HG03457 (cell line): ENCODE data around the gene PDE11A.

Source experiments
- ATAC-seq: cut with Tn5 transposase; IDR thresholded peaks from one replicate; pipeline ENCODE4 v1.9.1; 2021; ENCODE audit warnings: moderate number of reproducible peaks; ENCODE audit not compliant: unreplicated experiment

The PDE11A gene

DNA sequence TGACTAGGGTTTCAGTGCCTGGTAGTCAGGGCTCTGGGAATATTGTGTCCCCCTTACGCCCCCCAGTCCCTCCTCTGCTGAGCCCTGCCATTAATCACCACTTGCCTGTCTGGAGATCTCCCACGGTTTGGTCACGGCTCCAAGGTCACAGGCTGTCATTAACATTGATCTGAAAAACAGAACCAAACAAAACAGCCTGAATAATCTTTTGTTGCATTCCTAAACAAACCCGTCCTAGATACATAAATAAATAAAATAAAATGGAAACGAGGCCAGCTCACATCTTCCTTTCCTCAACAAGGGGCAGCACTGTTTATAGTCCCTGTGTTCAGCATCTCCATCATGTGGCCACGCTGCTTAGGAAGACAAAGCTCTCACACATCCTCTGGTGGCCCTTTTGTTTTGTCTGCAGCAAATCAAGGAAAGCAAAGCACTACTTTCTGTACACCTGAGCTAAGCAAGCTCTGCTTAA is 397.2 kb downstream of the PDE11A start:
- no peak for ATAC-seq

DNA sequence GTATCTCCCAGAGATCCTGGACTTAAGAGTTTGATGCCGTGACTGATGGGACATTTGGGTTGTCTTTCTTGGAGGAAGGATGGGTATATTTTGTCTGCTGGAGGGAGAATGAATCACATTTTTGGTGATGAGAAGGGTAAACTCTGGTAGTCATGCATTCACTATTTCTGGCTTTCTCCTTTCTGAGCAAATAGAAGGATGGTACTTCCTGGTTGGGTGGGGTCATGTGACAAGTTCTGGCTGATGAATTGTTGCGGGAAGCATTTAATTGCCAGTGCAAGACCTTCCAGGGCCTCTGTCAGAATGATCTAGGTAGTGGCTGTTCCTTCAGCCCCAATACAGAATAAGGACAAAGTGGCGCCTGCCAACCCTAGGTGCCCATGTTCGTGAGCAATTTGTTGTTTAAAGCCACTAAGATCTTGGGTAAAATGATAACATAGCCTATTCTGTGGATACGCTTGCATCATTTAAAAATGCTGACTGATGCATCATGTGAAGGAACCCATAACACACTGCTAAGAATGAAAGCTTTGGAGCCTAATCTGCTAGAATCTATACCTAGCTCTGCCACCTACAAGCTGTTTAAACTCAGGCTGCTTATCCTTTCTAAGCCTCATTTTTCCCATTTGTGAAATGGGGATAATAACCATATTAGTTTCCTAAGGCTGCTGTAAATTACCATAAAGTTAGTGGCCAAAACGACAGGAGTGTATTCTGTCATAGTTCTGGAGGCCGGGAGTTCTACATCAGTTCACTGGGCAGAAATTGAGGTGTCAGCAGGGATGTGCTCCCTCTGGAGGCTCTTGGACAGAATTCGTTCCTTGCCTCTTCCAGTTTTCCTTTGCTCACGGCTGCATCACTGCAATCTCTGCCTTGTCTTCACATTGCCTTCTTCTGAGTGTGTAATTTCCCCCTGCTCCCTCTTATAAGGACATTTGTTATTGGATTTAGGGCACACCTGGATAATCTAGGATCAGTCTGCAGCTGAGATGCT is 398.7 kb downstream of the PDE11A start:
- no peak for ATAC-seq

DNA sequence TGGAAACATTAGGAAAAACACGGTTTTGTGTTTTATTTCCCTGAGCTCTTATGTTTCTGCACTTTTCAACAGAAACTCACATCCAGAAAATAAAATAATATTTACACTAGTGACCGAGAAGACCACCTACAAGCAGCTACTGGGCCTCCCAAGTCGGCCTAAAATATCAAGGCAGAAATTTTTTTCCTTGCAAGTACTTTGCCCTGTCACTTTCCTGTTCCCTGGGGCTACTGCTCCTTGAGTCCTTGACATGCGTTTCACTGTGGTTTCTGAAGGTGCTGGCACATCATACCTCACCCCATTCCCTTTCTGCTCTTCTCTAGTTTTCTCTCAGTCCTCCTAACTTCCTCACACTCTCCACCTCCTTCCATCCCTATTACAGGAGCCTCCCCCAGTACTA is 400.9 kb downstream of the PDE11A start:
- no peak for ATAC-seq

DNA sequence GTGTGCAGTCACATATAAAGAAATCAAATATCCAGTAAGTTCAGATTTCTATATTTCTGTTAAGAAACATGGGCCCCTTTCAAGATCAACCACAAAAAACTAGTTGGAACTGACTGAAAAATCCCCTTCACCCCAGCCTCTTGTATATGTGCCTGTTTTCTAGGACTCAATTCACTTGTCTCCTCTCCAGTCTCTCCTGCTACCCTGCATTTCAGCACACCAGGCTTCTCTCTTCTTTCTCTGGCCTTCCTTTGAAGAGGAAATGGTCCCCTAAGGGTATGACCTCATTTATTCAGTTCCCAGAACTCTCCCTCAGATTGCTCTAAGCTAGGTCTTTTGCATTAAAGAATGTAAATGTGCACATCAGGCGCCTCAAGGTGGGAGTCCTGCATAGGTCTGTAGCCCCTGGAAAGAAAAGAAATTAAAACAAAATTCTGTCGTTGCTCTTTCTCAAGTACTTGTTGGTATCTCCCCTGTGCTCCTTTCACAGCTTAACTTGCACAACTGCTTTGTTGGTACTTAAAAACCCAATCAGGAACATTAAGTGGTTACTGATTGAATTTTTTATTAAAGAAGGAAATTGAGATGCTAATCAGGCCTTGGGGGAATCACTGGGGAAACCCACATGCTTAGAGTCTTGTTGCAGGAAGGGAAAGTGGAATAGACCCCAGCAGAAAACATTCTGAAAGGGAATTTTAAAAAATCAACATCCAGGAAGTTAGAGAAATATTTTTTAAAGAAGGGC is 401.6 kb downstream of the PDE11A start:
- ATAC-seq: no peak

DNA sequence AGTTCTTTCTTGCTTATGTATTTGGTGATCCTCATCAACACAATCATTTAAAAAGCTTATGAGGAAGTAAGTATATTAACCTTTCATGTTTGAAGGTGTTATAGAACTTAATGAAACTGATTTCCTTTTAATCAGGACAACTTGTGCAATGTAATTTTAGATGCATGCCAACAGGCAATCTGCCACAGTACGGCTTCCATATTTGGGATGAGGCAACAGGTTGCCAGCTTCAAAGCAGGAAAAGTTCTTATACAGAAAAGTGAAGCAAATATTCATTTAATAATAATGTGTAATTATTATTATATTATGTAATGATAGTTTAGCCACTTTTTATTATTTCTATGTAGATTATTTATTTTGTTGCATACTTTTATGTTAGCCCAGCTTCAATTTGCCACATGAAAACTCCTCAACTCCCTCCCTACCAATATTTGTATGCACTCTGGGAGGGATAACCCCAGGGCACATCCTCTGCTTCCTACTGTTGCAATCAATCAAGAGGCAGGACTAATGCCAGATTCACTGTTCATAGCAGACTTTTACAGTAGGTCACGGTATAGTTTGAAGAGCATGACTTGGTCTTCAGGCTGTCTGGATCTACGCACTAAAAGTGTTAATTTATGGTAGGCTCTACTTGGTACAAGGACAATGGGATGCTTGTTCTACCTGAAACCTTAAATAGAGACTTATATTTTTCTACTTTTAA is 402.8 kb downstream of the PDE11A start:
- ATAC-seq: no peak

DNA sequence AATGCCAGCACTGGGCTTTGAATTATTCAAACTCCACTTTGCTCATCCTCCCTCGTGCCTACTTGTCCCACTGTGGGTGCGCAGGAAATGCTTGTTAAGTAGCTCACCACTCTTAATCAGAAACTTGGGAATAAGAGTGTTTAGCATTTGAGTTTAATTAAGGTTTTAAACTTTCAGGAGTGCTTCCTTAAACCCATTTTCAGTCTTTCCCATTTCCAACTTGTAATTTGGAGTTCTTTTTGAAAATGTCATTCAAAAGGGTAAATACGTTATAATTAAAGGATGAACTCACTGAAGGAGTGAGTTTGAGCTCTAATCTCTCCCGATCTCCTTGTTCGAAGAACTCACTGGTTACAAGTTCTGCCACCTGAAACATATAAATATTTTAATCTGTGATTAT is 403.4 kb downstream of the PDE11A start:
- ATAC-seq: no peak

DNA sequence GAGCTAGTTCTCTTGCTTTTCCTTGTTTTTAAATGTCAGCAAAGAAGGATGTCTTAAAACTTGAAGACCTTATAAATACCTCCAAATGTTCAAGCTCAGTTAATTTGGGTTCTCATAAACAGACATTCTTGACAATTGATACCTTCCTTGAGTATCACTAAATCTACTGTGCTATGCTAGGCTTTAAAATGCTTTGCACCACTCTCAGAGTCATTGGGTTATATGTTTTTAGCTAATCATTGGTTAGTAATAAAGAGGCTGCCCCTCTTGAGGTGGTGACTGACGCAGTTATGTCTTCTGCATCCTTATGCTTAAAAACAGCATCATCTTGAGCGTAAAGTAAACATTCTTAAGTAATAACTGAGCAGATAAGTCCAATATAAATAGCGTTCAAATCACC is 404.0 kb downstream of the PDE11A start:
- ATAC-seq: no peak

DNA sequence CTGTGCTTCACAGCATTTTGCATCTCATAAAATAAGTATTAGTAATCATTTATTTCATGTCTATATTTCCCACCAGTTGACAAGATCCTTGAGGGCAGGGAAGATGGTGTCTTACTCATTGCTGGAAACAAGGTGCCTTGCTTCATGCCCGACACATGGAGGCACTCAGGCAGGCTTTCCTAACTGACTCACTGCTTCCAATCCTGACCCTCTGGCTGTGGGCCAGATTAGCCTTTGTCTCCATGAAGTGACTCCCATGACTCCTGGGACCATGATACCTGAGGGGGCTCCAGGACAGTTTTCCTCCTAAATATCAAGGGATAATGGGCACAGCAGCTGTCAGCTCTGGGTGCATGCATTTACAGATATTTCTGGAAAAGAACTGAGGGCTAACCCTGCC is 405.0 kb downstream of the PDE11A start:
- ATAC-seq: no peak

DNA sequence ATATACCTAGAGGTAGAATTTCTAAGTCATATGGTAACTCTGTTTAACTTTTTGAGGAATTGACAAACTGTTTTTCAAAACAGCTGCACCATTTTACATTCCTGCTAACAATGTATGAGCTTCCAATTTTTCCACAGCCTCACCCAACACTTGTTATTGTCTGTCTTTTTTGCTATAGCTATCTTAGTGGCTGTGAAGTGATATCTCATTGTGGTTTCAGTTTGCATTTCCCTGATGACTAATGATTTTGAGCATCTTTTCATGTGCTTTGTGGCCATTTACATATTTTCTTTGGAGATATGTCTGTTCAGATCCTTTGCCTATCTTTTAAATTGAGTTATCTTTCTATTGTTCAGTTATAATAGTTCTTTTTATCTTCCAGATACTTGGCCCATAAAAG is 406.2 kb downstream of the PDE11A start:
- ATAC-seq: no peak

DNA sequence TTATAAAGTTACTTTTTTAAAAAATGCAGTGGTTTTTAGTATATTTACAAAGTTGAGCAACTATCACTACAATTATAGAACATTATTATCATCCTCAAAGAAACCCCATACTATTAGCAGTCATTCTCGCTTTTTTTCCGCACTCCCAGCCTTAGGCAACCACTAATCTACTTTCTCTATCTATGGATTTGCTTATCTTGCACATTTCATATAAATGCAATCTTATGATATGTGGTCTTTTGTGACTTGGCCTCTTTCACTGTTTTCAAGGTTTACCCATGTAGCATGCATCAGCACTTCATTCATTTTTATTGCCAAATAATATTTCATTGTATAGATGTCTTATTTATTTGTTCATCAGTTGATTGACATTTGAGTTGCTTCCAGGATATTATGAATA is 406.6 kb downstream of the PDE11A start:
- no peak for ATAC-seq

DNA sequence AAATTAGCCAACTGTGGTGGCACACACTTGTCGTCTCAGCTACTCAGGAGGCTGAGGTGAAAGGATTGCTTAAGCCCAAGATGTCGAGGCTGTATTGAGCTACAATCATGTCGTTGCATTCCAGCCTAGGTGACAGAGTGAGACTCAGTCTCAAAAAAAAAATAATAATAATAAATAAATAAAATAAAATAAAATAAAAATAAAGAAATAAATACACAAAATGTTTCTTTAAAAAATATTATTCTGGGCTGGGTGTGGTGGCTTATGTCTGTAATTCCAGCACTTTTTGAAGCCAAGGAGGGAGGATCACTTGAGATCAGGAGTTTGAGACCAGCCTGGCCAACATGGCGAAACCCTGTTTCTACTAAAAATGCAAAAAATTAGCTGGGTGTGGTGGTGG is 407.2 kb downstream of the PDE11A start:
- ATAC-seq: no peak

DNA sequence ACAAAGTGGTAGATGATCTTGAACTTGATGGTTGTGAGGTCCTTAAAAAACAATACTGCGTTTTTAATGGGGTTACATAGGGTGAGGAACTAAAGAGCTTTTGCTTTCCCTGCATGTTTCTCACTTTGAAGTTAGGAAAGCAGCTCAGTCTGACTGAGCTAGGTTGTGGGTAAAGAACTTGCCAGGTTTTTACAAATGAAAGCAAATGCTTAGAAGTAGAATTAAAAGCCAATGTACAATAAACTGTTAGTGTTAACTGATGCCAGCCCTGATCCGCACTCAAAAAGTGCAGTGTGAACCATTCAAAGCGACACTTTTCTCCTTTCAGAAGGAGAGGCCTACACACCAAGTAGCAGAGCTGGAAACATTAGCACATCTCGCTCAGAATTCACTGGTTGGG is 409.7 kb downstream of the PDE11A start:
- ATAC-seq: no peak

DNA sequence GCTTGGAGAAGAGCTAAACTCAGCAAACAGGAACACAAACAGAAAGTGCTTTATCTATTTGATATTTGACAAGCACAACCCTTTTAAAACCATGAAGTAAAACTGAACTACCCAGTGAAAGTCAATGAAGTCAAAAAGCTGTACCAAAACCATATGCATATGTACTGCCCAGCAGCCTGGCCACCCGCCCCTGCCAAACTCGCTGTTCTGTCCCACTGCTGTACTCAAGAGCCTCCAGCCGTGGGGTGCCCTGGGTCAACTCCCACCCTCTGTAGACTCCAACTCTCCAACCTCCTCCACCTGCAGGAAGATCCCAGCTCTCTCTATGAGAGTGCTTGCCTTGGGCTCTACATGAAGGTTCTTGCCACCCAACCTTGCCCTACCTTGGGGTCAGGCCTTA is 411.8 kb downstream of the PDE11A start:
- ATAC-seq: no peak

DNA sequence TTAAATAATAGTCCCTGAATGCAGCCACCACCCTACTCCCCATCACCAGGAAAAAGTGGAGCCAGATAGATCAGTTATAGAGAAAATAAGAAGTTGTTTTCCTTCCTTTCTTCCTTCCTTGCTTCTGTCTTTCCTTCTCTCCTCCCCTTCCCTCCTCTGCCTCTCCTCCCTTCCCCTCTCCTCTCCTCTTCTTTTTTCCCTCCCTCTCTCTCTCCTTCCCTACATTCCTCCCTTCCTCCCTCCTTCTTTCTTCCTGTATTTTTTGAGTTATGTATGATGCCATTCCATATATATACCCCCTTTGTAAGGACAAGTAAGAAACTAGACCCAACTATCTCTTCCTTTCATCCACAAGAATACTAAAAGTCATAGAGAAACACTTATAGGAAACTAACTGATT is 414.3 kb downstream of the PDE11A start:
- ATAC-seq: no peak

DNA sequence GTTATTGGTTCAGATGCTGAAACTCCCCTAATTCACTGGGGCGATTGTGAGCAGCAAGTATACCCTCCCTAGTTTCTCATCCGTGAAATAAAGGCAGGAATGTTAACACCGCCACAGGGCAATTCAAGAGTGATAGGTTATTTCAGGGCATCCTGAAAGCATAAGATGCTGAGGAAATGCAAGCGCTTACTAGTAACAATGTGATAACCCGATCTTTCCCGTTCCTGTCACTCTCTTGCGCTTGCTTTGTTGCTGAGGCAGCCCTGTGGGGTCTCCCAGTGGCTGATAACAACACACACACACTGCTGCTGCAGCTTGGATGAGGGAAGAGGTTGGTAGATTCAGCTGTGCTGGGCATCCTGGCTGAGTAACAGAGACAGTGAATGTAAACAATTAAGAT is 420.7 kb downstream of the PDE11A start:
- ATAC-seq: no peak

DNA sequence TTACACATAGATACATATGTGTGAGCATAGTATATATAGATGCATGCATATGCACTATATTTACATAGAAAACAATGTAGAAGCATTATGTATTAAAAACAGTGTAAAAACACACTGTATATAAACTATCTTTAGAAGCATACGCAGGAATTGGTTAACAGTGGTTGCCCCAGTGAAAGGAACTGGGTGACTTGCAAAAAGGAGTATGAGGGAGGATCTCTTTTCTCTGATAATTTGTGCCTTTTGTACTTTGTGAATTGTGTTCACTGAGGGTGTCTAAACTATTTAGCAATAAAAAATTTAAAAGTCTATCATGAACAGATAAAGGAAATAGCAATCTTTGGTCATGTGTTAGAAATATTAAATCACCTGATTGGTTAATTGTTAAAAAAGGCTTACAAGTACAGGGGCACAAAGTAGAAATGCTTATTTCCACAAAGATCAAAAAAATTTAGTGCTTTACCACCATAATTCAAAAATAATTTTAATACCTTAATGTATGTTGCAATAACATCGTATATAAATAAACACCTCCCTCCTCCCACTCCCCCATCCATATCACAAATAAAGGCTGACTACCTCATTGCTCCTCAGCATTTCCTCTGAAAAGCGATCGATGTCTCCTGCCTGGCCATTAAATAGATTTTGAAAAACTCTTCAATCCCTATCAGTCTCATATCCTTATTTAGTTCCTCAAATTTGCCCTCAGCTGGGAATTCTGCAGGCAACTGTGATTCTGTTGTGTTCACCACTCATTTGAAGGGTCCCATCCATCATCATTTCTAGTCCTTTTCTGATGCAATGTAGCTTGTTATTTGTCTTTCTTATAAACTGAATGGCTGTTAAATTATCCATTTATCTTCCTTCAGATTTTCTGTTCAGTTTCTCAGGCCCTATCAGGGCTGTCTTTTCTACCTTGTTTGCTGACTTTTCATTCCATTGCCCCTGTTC is 422.7 kb downstream of the PDE11A start:
- no peak for ATAC-seq

DNA sequence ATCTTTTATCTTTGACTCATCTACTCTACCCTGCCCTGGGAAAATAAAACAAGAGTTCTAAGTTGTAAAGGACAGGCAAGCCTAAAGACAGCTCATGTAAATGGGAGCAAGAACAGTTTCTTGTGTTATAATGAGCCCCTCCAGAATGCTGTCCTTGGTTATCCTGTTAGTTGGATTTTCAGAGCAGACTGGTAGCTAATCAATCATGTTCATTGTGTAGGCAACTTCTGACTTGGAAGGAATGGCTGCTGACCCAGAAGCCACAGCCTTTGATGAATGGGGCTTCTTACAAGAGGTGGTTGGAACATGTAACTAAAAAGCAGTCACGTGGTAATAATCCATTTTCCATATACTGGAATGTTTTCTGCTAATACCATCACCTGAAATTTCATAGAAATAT is 425.8 kb downstream of the PDE11A start:
- ATAC-seq: no peak

DNA sequence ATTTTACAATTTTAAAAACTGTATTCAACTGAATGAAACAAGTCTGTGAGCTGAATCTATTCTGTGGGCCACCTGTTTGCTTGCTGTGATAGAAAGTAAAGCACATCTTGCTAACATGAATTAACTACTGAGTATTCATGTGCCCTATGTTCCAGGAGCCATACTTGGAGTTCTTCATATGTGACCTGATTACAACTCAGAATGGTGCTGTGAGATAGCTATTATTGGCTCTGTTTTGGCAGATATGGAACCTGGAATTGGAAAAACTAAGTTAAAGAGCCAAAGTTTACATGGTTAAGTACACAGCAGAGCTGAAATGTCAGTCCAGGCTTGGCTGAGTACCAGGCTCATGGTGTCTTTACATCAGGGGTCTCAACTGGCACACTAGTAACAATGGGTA is 426.3 kb downstream of the PDE11A start:
- ATAC-seq: no peak

DNA sequence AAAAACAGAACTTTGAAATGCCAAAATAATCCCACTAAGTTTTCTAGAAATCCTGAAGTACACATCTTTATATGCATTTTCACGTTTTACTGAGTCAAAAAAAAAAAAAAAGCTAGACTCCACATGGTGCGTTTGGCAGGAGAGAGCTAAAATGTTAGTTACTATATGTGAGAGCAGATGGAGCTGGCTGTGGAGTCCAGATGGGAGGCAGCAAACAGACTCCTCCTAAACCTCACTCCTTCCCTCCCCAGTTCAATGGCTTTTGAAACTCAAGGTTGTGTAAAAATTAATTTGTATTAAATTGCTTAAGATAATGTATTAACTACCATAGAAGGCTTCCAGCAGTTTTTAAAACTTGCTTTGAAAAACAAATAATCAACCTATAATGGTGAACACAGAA is 431.2 kb downstream of the PDE11A start:
- ATAC-seq: no peak

DNA sequence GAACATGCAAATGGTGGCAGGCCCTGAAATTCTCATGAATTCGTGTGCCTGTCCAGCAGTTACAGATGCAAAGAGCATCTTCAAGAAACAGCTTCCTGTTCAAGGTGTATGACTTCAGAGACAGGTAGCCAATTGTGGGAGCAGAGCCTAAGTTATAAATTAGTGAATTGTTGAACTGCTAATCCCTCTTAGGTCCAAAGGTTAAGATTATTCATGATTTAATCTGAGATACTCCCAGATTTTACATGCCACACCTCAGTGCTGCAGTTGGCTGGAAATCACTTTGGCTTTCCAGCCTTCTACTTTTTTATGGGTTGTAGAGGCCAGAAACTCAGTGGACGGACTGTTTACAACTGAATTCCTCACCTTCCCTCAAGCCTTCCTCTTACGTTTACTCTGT is 432.2 kb downstream of the PDE11A start:
- no peak for ATAC-seq
